ENCODE data around the gene CALD1. TPM values are rescaled to one million over a fixed set of nuclear protein-coding genes. Genes with fewer than 3 reads are reported as not detected.

Gene CALD1
- total and polyA plus RNA-seq, 4 donors, result 48.0 to 226 (median 95.2) TPM

- no peak for DNase-seq (ENCODE audit: low spot score)
- peaks cover 0 to 10% (median 5%) of the 10 kb centered on the region in 4 donors for H3K4me1 ChIP-seq (ENCODE audit: control insufficient read depth in 4 of 4, insufficient read depth in 4 of 4, low read length in 3 of 4)
- H3K27ac ChIP-seq (ENCODE audit: low read depth in 1 of 2, low read length in 2 of 2), result no peak overlapping the region
- H3K9ac ChIP-seq (ENCODE audit: low read depth in 1 of 2, low read length in 2 of 2), result no peak overlapping the region
- 98% methylated on average over 17 of the region's 17 CpGs for WGBS
- no peaks in the 10 kb centered on the region for H3K27me3 ChIP-seq (ENCODE audit: control insufficient read depth in 4 of 4, insufficient read depth in 4 of 4, low read length in 3 of 4)
- TF ChIP-seq JUND (IDR thresholded peaks at IDR 0.05) (no peak), REST (IDR thresholded peaks at IDR 0.05) (no peak), NR2F2 (IDR thresholded peaks at IDR 0.05) (no peak), FOXA2 (IDR thresholded peaks at IDR 0.05) (no peak), HNF4G (IDR thresholded peaks at IDR 0.05) (no peak), GABPA (IDR thresholded peaks at IDR 0.05 in 1 of 2, conservative IDR thresholded peaks at IDR 0.05 in 1 of 2) (no peak), TAF1 (conservative IDR thresholded peaks at IDR 0.05) (no peak), RXRA (IDR thresholded peaks at IDR 0.05) (no peak), MAX (IDR thresholded peaks at IDR 0.05) (no peak)
- TF ChIP-seq, protein P1, sequence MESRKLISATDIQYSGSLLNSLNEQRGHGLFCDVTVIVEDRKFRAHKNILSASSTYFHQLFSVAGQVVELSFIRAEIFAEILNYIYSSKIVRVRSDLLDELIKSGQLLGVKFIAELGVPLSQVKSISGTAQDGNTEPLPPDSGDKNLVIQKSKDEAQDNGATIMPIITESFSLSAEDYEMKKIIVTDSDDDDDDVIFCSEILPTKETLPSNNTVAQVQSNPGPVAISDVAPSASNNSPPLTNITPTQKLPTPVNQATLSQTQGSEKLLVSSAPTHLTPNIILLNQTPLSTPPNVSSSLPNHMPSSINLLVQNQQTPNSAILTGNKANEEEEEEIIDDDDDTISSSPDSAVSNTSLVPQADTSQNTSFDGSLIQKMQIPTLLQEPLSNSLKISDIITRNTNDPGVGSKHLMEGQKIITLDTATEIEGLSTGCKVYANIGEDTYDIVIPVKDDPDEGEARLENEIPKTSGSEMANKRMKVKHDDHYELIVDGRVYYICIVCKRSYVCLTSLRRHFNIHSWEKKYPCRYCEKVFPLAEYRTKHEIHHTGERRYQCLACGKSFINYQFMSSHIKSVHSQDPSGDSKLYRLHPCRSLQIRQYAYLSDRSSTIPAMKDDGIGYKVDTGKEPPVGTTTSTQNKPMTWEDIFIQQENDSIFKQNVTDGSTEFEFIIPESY (IDR thresholded peaks at IDR 0.05), result no peak
- peaks cover 3 to 49% (median 33%) of the 10 kb centered on the region in 4 donors for H3K36me3 ChIP-seq (ENCODE audit: control insufficient read depth in 4 of 4, insufficient read depth in 3 of 4, low read depth in 1 of 4, low read length in 3 of 4)
- H3K4me3 ChIP-seq (ENCODE audit: low read depth in 1 of 3, low read length in 3 of 3), result no peak overlapping the region
- H3K9me3 ChIP-seq (ENCODE audit: control insufficient read depth in 4 of 4, low read length in 3 of 4), result no peaks in the 10 kb centered on the region
These were observed 167.9 kb downstream of the CALD1 start for GRCh38 chr7:134947329-134947728.

DNA sequence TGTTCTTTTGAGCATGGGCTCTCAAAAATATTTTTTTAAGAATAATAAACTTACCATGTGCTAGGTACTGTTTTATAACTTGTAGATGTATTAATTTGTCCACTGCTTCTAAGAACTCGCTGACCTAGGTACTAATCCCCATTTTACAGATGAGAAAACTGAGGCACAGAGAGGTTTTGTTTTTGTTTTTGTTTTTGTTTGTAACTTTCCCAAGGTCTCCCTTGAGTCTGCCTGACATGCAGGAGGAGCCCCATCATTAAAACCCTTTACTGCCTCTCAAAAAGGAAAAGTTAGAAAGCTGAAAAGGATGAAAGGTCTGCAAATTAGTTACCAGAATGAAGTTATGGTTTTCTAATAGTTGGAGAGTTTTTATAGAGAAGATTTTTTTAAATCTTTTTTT, 168.4 kb downstream of the CALD1 start:
- Histone ChIP-seq H3K27ac (ENCODE audit: low read depth in 1 of 2, low read length in 2 of 2) (no peak overlapping the region), H3K27me3 (ENCODE audit: control insufficient read depth in 4 of 4, insufficient read depth in 4 of 4, low read length in 3 of 4) (no peaks in the 10 kb centered on the region), H3K9ac (ENCODE audit: low read depth in 1 of 2, low read length in 2 of 2) (no peak overlapping the region), H3K9me3 (ENCODE audit: control insufficient read depth in 4 of 4, low read length in 3 of 4) (no peaks in the 10 kb centered on the region), H3K4me3 (ENCODE audit: low read depth in 1 of 3, low read length in 3 of 3) (no peak overlapping the region), H3K4me1 (ENCODE audit: control insufficient read depth in 4 of 4, insufficient read depth in 4 of 4, low read length in 3 of 4) (peaks cover 0 to 7% (median 2%) of the 10 kb centered on the region in 4 donors), H3K36me3 (ENCODE audit: control insufficient read depth in 4 of 4, insufficient read depth in 3 of 4, low read depth in 1 of 4, low read length in 3 of 4) (peaks cover 3 to 51% (median 35%) of the 10 kb centered on the region in 4 donors)
- WGBS, result 95% methylated on average over 1 of the region's 1 CpG
- no peak for DNase-seq (ENCODE audit: low spot score)
- TF ChIP-seq GABPA (IDR thresholded peaks at IDR 0.05 in 1 of 2, conservative IDR thresholded peaks at IDR 0.05 in 1 of 2) (no peak), EGR1 (IDR thresholded peaks at IDR 0.05; ENCODE audit: low read depth in 2 of 2) (no peak), HNF4G (IDR thresholded peaks at IDR 0.05) (no peak), HNF4A (conservative IDR thresholded peaks at IDR 0.05) (no peak), FOXA1 (IDR thresholded peaks at IDR 0.05) (no peak), TAF1 (conservative IDR thresholded peaks at IDR 0.05) (no peak), NR2F2 (IDR thresholded peaks at IDR 0.05) (no peak), RXRA (IDR thresholded peaks at IDR 0.05) (no peak), SP1 (IDR thresholded peaks at IDR 0.05) (no peak), FOXA2 (IDR thresholded peaks at IDR 0.05) (no peak), CTCF (IDR thresholded peaks at IDR 0.05; ENCODE audit: low read depth, low read length, missing input control) (no peak), ATF3 (IDR thresholded peaks at IDR 0.05) (no peak), REST (IDR thresholded peaks at IDR 0.05) (no peak), MAX (IDR thresholded peaks at IDR 0.05) (no peak), JUND (IDR thresholded peaks at IDR 0.05) (no peak), YY1 (IDR thresholded peaks at IDR 0.05) (no peak)
- TF ChIP-seq, protein P1 (IDR thresholded peaks at IDR 0.05), result no peak
